WTC11 (cell line): ENCODE data around the gene SDF2. TPM values are rescaled to one million over a fixed set of nuclear protein-coding genes. Genes with fewer than 3 reads are reported as not detected.

ENCODE experiments used
- ATAC-seq: fragments of 200-7000 bp; cut with Tn5 transposase; 2 replicates; pipeline ENCODE4 v1.10.0; 2021; ENCODE audit warnings: mild to moderate bottlenecking, moderate library complexity
- CTCF ChIA-PET: fragments of 300-600 bp; sonication (Branson Sonifier 250); formaldehyde crosslinking; loops from one replicate; lab custom pipeline; 2021; ENCODE audit warnings: antibody characterized with exemption; lab: Charles Lee
- POLR2A ChIA-PET: fragments of 350-600 bp; sonication (Branson Sonifier 250); formaldehyde crosslinking; loops from one replicate; lab custom pipeline; 2021; ENCODE audit warnings: antibody characterized with exemption; lab: Charles Lee
- DNase-seq: peaks from one replicate; pipeline ENCODE4 v3.0.0; 2021; ENCODE audit warnings: low spot score
- H3K27ac Mint-ChIP-seq: 2 replicates; pipeline ENCODE4 v1.8.0; 2021; ENCODE audit warnings: mixed read lengths
- H3K27me3 Mint-ChIP-seq: 2 replicates; pipeline ENCODE4 v1.8.0; 2021; ENCODE audit warnings: low read depth, mild to moderate bottlenecking, moderate library complexity, mixed read lengths
- H3K36me3 Mint-ChIP-seq: 2 replicates; pipeline ENCODE4 v1.8.0; 2021; ENCODE audit warnings: mixed read lengths
- H3K4me1 Mint-ChIP-seq: 2 replicates; pipeline ENCODE4 v1.8.0; 2022; ENCODE audit warnings: mixed read lengths
- H3K4me3 Mint-ChIP-seq: 2 replicates; pipeline ENCODE4 v1.8.0; 2021; ENCODE audit warnings: mild to moderate bottlenecking, moderate library complexity, mixed read lengths
- H3K9me3 Mint-ChIP-seq: 2 replicates; pipeline ENCODE4 v1.8.0; 2021; ENCODE audit warnings: mixed read lengths
- CREM ChIP-seq: sonication (generic); formaldehyde crosslinking; IDR thresholded peaks from 2 replicates; pipeline ENCODE4 v1.8.1; 2022; ENCODE audit warnings: mild to moderate bottlenecking, missing genetic modification reagents, moderate library complexity
- GTF2I ChIP-seq: fragments of 250-450 bp; sonication (Bioruptor Pico); conservative IDR thresholded peaks from 2 replicates; pipeline ENCODE4 v1.4.0; 2021; ENCODE audit warnings: mild to moderate bottlenecking
- HMGA2 ChIP-seq: fragments of 250-450 bp; sonication (Bioruptor Pico); IDR thresholded peaks from 2 replicates; pipeline ENCODE4 v1.4.0; 2021; ENCODE audit warnings: mild to moderate bottlenecking, moderate library complexity
- JAZF1 ChIP-seq: fragments of 250-450 bp; sonication (Bioruptor Pico); IDR thresholded peaks from 2 replicates; pipeline ENCODE4 v1.9.0; 2021; ENCODE audit warnings: moderate library complexity, mild to moderate bottlenecking, inconsistent platforms
- MYBL2 ChIP-seq: sonication (generic); formaldehyde crosslinking; IDR thresholded peaks from 2 replicates; pipeline ENCODE4 v1.8.1; 2023; ENCODE audit warnings: mild to moderate bottlenecking, moderate library complexity, missing genetic modification reagents
- SP1 ChIP-seq: sonication (generic); formaldehyde crosslinking; conservative IDR thresholded peaks from 2 replicates; pipeline ENCODE4 v1.8.1; 2022; ENCODE audit warnings: missing genetic modification reagents
- TCF7 ChIP-seq: sonication (generic); formaldehyde crosslinking; IDR thresholded peaks from 2 replicates; pipeline ENCODE4 v1.8.0; 2022; ENCODE audit warnings: mild to moderate bottlenecking, low read depth, missing genetic modification reagents, moderate library complexity
- TEAD1 ChIP-seq: sonication (generic); formaldehyde crosslinking; IDR thresholded peaks from 2 replicates; pipeline ENCODE4 v1.8.0; 2022; ENCODE audit warnings: mild to moderate bottlenecking, missing genetic modification reagents
- TP53 ChIP-seq: sonication (generic); formaldehyde crosslinking; IDR thresholded peaks from 2 replicates; pipeline ENCODE4 v1.8.1; 2023; ENCODE audit warnings: mild to moderate bottlenecking, missing genetic modification reagents
- ZNF121 ChIP-seq: sonication (generic); formaldehyde crosslinking; IDR thresholded peaks from 2 replicates; pipeline ENCODE4 v1.8.0; 2023; ENCODE audit warnings: missing genetic modification reagents
- total RNA-seq: library from RNA; stranded (reverse); gene quantifications from 3 replicates; pipeline ENCODE4 v1.2.3, GENCODE V29; 2021
- TF ChIP-seq, protein P1 (sequence below): fragments of 250-450 bp; sonication (Bioruptor Pico); IDR thresholded peaks from 2 replicates; pipeline ENCODE4 v1.8.0; 2021; ENCODE audit warnings: mild to moderate bottlenecking
- TF ChIP-seq, protein P2 (sequence below): sonication (generic); formaldehyde crosslinking; IDR thresholded peaks from 2 replicates; pipeline ENCODE4 v1.8.0; 2023; ENCODE audit warnings: missing genetic modification reagents, mild to moderate bottlenecking, borderline replicate concordance
- TF ChIP-seq, protein P3 (sequence below): sonication (generic); formaldehyde crosslinking; IDR thresholded peaks from 2 replicates; pipeline ENCODE4 v1.8.1; 2023; ENCODE audit warnings: mild to moderate bottlenecking, missing genetic modification reagents
- TF ChIP-seq, protein P4 (sequence below): sonication (generic); formaldehyde crosslinking; IDR thresholded peaks from 2 replicates; pipeline ENCODE4 v1.8.1; 2023; ENCODE audit warnings: mild to moderate bottlenecking, missing genetic modification reagents, borderline replicate concordance
- TF ChIP-seq, protein P5 (sequence below): fragments of 250-450 bp; sonication (Bioruptor Pico); IDR thresholded peaks from 2 replicates; pipeline ENCODE4 v1.9.0; 2021; ENCODE audit warnings: mild to moderate bottlenecking, borderline replicate concordance
- TF ChIP-seq, protein P6 (sequence below): sonication (generic); formaldehyde crosslinking; IDR thresholded peaks from 2 replicates; pipeline ENCODE4 v1.8.0; 2022; ENCODE audit warnings: missing genetic modification reagents

SDF2 gene
- total RNA-seq, 1 experiment from 2014 or later: 49.4 TPM

DNA sequence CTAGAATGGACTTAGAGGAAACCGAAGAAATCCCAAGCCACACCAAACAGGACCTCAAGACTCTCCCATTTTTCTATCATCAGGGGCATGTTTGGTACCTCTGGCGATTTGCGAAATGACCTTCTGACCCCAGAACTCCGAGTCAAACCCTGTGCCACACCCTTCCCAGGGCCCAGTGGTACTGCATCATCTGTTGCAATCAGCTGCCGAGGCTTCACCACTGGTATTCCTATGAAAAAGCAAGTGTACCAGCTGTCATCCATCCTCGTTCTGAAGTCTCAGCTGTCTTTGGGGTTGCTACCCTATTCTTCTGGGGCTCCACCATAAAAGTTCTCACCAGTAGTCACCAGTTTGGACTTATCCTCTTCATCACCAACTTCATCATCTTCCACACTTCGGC lies 45.4 kb downstream of the SDF2 start (continued):
- no peak for TF ChIP-seq GTF2I (CRISPR knock-in tag)
- TF ChIP-seq ZNF121 (CRISPR knock-in tag): no peak
- no peak for TF ChIP-seq SP1 (CRISPR knock-in tag)
- TF ChIP-seq TEAD1 (CRISPR knock-in tag): no peak
- no peak for TF ChIP-seq HMGA2 (CRISPR knock-in tag)

DNA sequence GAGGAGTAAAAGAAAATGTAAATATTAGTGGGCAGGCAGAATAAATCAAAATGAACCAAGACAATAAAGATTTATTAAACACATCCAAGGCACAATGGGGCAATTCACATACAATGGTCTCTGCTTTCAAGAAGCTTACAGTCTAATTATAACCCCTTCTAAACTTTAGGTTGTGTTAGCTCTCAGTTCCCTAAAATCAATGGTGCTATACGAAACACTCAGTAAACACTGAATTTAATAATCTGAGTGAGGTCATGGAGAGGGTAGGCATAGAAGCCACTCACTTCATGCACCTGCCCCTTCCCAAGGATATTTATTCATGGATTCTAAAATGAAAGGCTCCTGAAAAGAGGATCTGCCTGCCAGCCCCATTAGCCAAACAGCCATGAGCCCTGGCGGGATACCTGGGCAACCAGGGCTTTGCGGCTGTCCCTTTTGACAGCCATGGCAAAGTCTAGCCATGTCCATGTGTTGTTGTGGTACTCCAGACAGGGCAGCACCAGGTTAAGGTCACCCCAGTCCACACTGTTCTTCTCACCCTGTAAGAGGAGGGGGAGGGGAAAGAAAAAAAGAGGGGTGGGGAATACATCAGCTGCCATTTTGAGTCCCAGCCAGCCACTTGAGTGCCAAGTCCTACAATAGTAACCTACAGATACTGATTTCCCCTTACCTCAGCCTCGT lies 46.3 kb downstream of the SDF2 start:
- CTCF ChIA-PET: no interaction called here
- TF ChIP-seq, protein P1, sequence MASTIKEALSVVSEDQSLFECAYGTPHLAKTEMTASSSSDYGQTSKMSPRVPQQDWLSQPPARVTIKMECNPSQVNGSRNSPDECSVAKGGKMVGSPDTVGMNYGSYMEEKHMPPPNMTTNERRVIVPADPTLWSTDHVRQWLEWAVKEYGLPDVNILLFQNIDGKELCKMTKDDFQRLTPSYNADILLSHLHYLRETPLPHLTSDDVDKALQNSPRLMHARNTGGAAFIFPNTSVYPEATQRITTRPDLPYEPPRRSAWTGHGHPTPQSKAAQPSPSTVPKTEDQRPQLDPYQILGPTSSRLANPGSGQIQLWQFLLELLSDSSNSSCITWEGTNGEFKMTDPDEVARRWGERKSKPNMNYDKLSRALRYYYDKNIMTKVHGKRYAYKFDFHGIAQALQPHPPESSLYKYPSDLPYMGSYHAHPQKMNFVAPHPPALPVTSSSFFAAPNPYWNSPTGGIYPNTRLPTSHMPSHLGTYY (CRISPR knock-in tag): no peak
- TF ChIP-seq, protein P2, sequence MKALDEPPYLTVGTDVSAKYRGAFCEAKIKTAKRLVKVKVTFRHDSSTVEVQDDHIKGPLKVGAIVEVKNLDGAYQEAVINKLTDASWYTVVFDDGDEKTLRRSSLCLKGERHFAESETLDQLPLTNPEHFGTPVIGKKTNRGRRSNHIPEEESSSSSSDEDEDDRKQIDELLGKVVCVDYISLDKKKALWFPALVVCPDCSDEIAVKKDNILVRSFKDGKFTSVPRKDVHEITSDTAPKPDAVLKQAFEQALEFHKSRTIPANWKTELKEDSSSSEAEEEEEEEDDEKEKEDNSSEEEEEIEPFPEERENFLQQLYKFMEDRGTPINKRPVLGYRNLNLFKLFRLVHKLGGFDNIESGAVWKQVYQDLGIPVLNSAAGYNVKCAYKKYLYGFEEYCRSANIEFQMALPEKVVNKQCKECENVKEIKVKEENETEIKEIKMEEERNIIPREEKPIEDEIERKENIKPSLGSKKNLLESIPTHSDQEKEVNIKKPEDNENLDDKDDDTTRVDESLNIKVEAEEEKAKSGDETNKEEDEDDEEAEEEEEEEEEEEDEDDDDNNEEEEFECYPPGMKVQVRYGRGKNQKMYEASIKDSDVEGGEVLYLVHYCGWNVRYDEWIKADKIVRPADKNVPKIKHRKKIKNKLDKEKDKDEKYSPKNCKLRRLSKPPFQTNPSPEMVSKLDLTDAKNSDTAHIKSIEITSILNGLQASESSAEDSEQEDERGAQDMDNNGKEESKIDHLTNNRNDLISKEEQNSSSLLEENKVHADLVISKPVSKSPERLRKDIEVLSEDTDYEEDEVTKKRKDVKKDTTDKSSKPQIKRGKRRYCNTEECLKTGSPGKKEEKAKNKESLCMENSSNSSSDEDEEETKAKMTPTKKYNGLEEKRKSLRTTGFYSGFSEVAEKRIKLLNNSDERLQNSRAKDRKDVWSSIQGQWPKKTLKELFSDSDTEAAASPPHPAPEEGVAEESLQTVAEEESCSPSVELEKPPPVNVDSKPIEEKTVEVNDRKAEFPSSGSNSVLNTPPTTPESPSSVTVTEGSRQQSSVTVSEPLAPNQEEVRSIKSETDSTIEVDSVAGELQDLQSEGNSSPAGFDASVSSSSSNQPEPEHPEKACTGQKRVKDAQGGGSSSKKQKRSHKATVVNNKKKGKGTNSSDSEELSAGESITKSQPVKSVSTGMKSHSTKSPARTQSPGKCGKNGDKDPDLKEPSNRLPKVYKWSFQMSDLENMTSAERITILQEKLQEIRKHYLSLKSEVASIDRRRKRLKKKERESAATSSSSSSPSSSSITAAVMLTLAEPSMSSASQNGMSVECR: no peak
- TF ChIP-seq, protein P3, sequence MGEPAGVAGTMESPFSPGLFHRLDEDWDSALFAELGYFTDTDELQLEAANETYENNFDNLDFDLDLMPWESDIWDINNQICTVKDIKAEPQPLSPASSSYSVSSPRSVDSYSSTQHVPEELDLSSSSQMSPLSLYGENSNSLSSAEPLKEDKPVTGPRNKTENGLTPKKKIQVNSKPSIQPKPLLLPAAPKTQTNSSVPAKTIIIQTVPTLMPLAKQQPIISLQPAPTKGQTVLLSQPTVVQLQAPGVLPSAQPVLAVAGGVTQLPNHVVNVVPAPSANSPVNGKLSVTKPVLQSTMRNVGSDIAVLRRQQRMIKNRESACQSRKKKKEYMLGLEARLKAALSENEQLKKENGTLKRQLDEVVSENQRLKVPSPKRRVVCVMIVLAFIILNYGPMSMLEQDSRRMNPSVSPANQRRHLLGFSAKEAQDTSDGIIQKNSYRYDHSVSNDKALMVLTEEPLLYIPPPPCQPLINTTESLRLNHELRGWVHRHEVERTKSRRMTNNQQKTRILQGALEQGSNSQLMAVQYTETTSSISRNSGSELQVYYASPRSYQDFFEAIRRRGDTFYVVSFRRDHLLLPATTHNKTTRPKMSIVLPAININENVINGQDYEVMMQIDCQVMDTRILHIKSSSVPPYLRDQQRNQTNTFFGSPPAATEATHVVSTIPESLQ (CRISPR knock-in tag): no peak
- TF ChIP-seq CREM: no peak
- TF ChIP-seq TP53: no peak
- no peak for TF ChIP-seq JAZF1
- TF ChIP-seq, protein P4, sequence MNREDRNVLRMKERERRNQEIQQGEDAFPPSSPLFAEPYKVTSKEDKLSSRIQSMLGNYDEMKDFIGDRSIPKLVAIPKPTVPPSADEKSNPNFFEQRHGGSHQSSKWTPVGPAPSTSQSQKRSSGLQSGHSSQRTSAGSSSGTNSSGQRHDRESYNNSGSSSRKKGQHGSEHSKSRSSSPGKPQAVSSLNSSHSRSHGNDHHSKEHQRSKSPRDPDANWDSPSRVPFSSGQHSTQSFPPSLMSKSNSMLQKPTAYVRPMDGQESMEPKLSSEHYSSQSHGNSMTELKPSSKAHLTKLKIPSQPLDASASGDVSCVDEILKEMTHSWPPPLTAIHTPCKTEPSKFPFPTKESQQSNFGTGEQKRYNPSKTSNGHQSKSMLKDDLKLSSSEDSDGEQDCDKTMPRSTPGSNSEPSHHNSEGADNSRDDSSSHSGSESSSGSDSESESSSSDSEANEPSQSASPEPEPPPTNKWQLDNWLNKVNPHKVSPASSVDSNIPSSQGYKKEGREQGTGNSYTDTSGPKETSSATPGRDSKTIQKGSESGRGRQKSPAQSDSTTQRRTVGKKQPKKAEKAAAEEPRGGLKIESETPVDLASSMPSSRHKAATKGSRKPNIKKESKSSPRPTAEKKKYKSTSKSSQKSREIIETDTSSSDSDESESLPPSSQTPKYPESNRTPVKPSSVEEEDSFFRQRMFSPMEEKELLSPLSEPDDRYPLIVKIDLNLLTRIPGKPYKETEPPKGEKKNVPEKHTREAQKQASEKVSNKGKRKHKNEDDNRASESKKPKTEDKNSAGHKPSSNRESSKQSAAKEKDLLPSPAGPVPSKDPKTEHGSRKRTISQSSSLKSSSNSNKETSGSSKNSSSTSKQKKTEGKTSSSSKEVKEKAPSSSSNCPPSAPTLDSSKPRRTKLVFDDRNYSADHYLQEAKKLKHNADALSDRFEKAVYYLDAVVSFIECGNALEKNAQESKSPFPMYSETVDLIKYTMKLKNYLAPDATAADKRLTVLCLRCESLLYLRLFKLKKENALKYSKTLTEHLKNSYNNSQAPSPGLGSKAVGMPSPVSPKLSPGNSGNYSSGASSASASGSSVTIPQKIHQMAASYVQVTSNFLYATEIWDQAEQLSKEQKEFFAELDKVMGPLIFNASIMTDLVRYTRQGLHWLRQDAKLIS (CRISPR knock-in tag): no peak
- TF ChIP-seq, protein P5, sequence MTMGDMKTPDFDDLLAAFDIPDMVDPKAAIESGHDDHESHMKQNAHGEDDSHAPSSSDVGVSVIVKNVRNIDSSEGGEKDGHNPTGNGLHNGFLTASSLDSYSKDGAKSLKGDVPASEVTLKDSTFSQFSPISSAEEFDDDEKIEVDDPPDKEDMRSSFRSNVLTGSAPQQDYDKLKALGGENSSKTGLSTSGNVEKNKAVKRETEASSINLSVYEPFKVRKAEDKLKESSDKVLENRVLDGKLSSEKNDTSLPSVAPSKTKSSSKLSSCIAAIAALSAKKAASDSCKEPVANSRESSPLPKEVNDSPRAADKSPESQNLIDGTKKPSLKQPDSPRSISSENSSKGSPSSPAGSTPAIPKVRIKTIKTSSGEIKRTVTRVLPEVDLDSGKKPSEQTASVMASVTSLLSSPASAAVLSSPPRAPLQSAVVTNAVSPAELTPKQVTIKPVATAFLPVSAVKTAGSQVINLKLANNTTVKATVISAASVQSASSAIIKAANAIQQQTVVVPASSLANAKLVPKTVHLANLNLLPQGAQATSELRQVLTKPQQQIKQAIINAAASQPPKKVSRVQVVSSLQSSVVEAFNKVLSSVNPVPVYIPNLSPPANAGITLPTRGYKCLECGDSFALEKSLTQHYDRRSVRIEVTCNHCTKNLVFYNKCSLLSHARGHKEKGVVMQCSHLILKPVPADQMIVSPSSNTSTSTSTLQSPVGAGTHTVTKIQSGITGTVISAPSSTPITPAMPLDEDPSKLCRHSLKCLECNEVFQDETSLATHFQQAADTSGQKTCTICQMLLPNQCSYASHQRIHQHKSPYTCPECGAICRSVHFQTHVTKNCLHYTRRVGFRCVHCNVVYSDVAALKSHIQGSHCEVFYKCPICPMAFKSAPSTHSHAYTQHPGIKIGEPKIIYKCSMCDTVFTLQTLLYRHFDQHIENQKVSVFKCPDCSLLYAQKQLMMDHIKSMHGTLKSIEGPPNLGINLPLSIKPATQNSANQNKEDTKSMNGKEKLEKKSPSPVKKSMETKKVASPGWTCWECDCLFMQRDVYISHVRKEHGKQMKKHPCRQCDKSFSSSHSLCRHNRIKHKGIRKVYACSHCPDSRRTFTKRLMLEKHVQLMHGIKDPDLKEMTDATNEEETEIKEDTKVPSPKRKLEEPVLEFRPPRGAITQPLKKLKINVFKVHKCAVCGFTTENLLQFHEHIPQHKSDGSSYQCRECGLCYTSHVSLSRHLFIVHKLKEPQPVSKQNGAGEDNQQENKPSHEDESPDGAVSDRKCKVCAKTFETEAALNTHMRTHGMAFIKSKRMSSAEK (CRISPR knock-in tag): no peak
- TF ChIP-seq MYBL2 (CRISPR knock-in tag): no peak
- TF ChIP-seq GTF2I (CRISPR knock-in tag): no peak
- TF ChIP-seq, protein P6, sequence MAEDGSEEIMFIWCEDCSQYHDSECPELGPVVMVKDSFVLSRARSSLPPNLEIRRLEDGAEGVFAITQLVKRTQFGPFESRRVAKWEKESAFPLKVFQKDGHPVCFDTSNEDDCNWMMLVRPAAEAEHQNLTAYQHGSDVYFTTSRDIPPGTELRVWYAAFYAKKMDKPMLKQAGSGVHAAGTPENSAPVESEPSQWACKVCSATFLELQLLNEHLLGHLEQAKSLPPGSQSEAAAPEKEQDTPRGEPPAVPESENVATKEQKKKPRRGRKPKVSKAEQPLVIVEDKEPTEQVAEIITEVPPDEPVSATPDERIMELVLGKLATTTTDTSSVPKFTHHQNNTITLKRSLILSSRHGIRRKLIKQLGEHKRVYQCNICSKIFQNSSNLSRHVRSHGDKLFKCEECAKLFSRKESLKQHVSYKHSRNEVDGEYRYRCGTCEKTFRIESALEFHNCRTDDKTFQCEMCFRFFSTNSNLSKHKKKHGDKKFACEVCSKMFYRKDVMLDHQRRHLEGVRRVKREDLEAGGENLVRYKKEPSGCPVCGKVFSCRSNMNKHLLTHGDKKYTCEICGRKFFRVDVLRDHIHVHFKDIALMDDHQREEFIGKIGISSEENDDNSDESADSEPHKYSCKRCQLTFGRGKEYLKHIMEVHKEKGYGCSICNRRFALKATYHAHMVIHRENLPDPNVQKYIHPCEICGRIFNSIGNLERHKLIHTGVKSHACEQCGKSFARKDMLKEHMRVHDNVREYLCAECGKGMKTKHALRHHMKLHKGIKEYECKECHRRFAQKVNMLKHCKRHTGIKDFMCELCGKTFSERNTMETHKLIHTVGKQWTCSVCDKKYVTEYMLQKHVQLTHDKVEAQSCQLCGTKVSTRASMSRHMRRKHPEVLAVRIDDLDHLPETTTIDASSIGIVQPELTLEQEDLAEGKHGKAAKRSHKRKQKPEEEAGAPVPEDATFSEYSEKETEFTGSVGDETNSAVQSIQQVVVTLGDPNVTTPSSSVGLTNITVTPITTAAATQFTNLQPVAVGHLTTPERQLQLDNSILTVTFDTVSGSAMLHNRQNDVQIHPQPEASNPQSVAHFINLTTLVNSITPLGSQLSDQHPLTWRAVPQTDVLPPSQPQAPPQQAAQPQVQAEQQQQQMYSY: no peak
- TF ChIP-seq TCF7 (CRISPR knock-in tag): no peak

More for the DNA sequence above, 46.3 kb downstream of the SDF2 start:
- H3K4me3 Mint-ChIP-seq: no peak overlapping the region
- DNase-seq (no peak), ATAC-seq (no peak)
- peaks cover 82% of the 10 kb centered on the region for H3K36me3 Mint-ChIP-seq
- no peaks in the 10 kb centered on the region for H3K9me3 Mint-ChIP-seq
- POLR2A ChIA-PET: interaction anchor here (0.6 kb wide), 1 partner anchor 15 kb away, joined by 3 read pairs; no protein-coding TSS in a partner anchor
- H3K27ac Mint-ChIP-seq: no peak overlapping the region
- H3K27me3 Mint-ChIP-seq: no peaks in the 10 kb centered on the region
- no peaks in the 10 kb centered on the region for H3K4me1 Mint-ChIP-seq
